Activated naive CD8-positive, alpha-beta T cell treated with anti-CD3 and anti-CD28 coated beads for 36 hours (primary cell): ENCODE data around the gene RABL3. TPM values are rescaled to one million over a fixed set of nuclear protein-coding genes. Genes with fewer than 3 reads are reported as not detected.
"Not testable (repeated sequence)": the region's sequence is repeated elsewhere in the genome, so short reads cannot be mapped to it uniquely, and the experiment has no call there.

ENCODE experiments used
- DNase-seq: peaks from one replicate; pipeline ENCODE4 v3.0.0; 2021
- H3K27ac Mint-ChIP-seq: one replicate; pipeline ENCODE4 v1.8.0; 2022; ENCODE audit warnings: mild to moderate bottlenecking, moderate library complexity, mixed read lengths
- H3K27me3 Mint-ChIP-seq: one replicate; pipeline ENCODE4 v1.8.0; 2022; ENCODE audit warnings: mild to moderate bottlenecking, mixed read lengths
- H3K36me3 Mint-ChIP-seq: one replicate; pipeline ENCODE4 v1.8.0; 2021; ENCODE audit warnings: mild to moderate bottlenecking, mixed read lengths
- H3K4me1 Mint-ChIP-seq: one replicate; pipeline ENCODE4 v1.8.0; 2021; ENCODE audit warnings: mixed read lengths
- H3K4me3 Mint-ChIP-seq: one replicate; pipeline ENCODE4 v1.8.0; 2022; ENCODE audit warnings: mild to moderate bottlenecking, moderate library complexity, mixed read lengths
- H3K9me3 Mint-ChIP-seq: one replicate; pipeline ENCODE4 v1.8.0; 2022; ENCODE audit warnings: mixed read lengths
- total RNA-seq, 2 experiments: library from RNA; stranded (reverse); gene quantifications; one replicate each; pipeline ENCODE4 v1.2.3, GENCODE V29; 2021

The RABL3 gene, protein sequence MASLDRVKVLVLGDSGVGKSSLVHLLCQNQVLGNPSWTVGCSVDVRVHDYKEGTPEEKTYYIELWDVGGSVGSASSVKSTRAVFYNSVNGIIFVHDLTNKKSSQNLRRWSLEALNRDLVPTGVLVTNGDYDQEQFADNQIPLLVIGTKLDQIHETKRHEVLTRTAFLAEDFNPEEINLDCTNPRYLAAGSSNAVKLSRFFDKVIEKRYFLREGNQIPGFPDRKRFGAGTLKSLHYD
- total RNA-seq, result 10 to 100 TPM; 33.4 to 38.8 TPM

DNA sequence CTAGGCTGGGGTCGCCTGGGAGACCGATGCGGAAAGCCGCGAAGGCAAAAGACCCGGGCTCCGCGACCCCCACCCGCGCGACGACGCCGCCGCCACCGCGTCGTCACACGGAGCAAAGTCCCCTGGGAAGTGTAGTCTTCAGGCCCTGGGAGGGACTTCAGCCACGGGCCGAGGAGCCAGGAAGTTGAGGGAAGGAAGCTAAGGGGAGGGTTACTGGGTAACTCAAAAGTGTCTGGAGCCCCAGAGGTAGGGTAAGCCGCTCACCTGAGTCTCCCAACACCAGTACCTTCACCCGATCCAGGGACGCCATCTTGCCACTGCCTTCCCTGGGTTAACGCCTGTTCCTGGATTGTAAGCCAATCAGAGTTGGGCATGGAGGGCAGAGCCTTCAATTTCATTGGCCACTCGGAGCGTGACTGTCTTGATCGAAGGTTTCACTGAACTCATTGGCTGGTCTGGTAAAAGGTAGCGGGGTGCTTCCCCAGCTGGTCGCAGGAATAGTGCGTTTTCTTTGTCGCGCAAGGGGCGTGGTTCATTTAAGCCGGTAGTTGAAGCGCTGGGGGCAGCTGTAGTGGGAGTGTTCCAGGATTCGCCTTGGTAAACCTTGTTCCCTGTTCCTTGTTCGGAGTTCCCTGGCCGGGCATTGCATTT lies at the start of gene RABL3, which contains the start of gene GTF2E1:
Gene RABL3, minus strand, starts transcription at position 319 of the 651 bp plus-strand sequence. Its CDS starts 9 bp downstream, at position 310.
Gene GTF2E1, plus strand, starts transcription at position 547 of the 651 bp plus-strand sequence. CDS start 7,809 bp downstream, outside the sequence.
- peak; percentile 91 for DNase-seq
- H3K9me3 Mint-ChIP-seq, result peaks cover 1% of the 10 kb centered on the region
- peaks cover 20% of the 10 kb centered on the region for H3K36me3 Mint-ChIP-seq
- peak within 1 kb of the TSS; percentile 87 for H3K4me3 Mint-ChIP-seq
- H3K27me3 Mint-ChIP-seq, result no peaks in the 10 kb centered on the region
- H3K4me1 Mint-ChIP-seq, result peaks cover 28% of the 10 kb centered on the region
- H3K27ac Mint-ChIP-seq, result peak within 1 kb of the TSS; percentile 97

DNA sequence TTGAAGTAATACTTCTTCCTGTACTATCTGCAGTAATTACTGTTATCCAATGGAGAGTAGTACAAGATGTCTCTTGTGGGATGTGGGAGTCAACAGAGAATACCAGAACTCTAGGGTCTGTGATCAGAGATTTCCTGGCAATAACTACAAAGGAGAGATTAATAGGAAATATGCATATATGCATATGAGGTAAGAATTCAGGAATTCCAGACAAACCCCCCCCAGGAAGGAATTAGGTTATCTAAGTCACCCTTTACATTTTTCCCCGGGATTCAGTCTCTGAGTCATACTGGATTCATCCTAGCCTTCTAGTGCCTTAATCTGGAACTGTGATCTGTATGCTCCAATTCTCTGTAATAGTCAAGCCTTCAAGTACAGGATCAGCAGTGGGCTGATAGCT lies 49.6 kb upstream of the RABL3 start:
- Mint-ChIP-seq H3K4me1 (peaks cover 6% of the 10 kb centered on the region), H3K27me3 (no peaks in the 10 kb centered on the region), H3K27ac (no peak overlapping the region), H3K9me3 (no peaks in the 10 kb centered on the region), H3K4me3 (no peak overlapping the region), H3K36me3 (peaks cover 2% of the 10 kb centered on the region)
- no peak for DNase-seq

DNA sequence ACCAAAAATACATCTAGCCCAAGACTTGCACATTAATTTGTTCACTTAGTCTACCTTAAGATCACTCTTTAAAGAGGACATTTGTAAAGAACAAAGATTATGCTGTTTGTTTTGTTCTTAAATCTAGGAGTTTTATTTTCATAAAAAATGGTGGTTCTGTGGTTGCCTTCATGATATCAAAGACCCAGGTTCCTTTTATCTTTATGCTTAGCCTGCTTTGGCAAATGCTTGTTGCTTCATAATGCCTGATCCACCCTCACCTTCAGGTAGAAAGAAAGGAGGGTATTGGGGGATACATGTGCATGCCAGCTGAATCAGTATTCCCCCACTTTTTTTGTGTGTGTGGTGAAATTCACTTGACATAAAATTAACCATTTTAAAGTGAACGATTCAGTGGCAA lies 48.7 kb upstream of the RABL3 start:
- Mint-ChIP-seq H3K9me3 (no peaks in the 10 kb centered on the region), H3K27ac (no peak overlapping the region), H3K27me3 (no peaks in the 10 kb centered on the region), H3K4me1 (peaks cover 6% of the 10 kb centered on the region), H3K4me3 (no peak overlapping the region), H3K36me3 (peaks cover 5% of the 10 kb centered on the region)
- DNase-seq, result no peak

DNA sequence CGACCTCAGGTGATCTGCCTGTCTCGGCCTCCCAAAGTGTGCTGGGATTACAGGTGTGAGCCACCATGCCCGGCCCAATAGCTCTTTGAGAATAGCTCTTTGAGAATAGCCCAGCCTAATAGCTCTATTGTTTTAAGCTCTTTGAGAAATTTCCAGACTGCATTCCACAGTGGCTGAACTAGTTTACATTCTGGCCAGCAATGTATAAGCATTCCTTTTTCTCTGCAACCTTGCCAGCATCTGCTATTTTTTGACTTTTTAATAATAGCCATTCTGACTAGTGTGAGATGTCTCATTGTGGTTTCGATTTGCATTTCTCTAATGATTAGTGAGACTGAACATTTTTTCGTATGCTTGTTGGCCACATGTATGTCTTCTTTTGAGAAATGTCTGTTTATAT lies 43.5 kb upstream of the RABL3 start:
- not testable (repeated sequence) for H3K4me3 Mint-ChIP-seq, H3K27me3 Mint-ChIP-seq, H3K4me1 Mint-ChIP-seq, DNase-seq, H3K27ac Mint-ChIP-seq, H3K9me3 Mint-ChIP-seq
- H3K36me3 Mint-ChIP-seq, result peaks cover 12% of the 10 kb centered on the region

DNA sequence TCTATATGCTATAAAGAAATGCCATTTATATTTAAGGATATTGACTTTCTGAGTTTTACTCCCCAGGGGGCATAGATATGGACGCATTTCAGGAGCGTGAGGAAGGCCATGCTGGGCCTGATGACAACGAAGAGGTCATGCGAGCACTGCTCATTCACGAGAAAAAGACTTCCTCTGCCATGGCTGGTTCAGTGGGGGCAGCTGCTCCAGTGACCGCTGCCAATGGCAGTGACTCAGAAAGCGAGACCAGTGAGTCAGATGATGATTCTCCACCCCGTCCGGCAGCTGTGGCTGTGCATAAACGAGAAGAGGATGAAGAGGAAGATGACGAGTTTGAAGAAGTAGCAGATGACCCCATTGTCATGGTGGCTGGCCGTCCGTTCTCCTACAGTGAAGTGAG lies 38.7 kb upstream of the RABL3 start:
- Mint-ChIP-seq H3K9me3 (no peaks in the 10 kb centered on the region), H3K4me1 (no peaks in the 10 kb centered on the region), H3K4me3 (no peak overlapping the region), H3K27me3 (no peaks in the 10 kb centered on the region), H3K36me3 (peaks cover 14% of the 10 kb centered on the region), H3K27ac (no peak overlapping the region)
- no peak for DNase-seq

DNA sequence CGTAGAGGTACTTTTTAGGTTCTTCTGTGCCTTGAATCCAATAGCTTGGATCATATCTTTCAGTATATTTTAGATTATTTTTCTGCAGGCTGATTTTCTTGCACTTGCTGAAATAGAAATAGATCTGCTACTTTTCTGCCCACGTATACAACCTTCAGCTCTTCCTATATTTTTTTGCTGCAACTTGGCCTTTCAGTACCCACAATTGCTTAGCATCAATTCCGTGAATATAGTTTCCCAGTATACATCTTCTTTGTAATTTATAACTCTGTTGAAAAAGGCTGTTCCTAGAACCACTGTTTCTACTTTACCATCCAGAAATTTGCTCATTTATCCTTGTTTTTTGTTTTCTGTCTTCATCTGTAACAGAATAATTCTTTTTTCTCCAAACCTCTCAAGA lies 36.5 kb upstream of the RABL3 start:
- no peak overlapping the region for H3K27ac Mint-ChIP-seq
- H3K27me3 Mint-ChIP-seq, result no peaks in the 10 kb centered on the region
- H3K4me3 Mint-ChIP-seq, result no peak overlapping the region
- peaks cover 12% of the 10 kb centered on the region for H3K36me3 Mint-ChIP-seq
- DNase-seq, result no peak
- no peaks in the 10 kb centered on the region for H3K9me3 Mint-ChIP-seq
- H3K4me1 Mint-ChIP-seq, result no peaks in the 10 kb centered on the region

DNA sequence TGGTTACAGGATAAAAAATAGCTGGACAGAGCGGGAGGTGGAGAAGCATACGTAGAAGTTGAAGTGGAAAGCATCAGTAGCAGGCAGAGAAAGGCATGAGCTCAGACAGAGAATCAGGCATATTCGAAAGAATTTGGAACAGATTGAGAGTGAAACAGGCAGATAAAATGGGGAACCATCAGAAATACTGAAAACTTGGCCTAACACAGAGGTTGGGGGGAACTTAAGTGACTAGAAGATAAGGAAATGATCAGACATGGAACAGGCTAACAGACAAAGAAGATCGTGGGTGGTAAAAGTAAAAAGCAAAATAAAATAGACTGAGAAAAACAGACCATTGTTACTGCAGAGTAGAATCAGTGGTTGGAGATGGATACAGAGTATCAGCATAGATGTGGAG lies 33.1 kb upstream of the RABL3 start:
- H3K9me3 Mint-ChIP-seq, result no peaks in the 10 kb centered on the region
- peaks cover 6% of the 10 kb centered on the region for H3K4me1 Mint-ChIP-seq
- H3K4me3 Mint-ChIP-seq, result no peak overlapping the region
- H3K36me3 Mint-ChIP-seq, result peaks cover 23% of the 10 kb centered on the region
- no peak overlapping the region for H3K27ac Mint-ChIP-seq
- no peaks in the 10 kb centered on the region for H3K27me3 Mint-ChIP-seq
- no peak for DNase-seq

DNA sequence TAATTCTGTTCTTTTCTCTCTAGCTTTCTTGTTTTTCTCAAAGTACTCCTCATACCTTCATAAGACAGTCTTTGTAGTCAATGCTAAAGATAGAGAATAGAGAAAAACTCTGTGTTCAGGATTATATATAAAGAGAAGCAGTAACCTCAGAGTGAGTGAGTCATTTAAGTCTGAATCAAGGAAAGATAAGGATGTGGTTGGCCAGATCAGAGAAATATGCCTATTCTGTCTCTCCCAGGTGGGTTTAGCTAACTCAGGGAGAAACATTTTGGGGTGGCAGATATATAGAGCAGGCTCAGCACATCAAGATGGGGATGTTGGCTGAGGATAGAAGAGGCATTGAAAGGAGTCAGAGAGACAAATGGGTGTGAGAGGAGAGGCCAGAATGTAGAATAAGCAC lies 31.6 kb upstream of the RABL3 start:
- peaks cover 26% of the 10 kb centered on the region for H3K36me3 Mint-ChIP-seq
- no peak overlapping the region for H3K27ac Mint-ChIP-seq
- H3K4me3 Mint-ChIP-seq, result no peak overlapping the region
- H3K4me1 Mint-ChIP-seq, result peaks cover 10% of the 10 kb centered on the region
- H3K27me3 Mint-ChIP-seq, result no peaks in the 10 kb centered on the region
- H3K9me3 Mint-ChIP-seq, result no peaks in the 10 kb centered on the region
- DNase-seq, result no peak

DNA sequence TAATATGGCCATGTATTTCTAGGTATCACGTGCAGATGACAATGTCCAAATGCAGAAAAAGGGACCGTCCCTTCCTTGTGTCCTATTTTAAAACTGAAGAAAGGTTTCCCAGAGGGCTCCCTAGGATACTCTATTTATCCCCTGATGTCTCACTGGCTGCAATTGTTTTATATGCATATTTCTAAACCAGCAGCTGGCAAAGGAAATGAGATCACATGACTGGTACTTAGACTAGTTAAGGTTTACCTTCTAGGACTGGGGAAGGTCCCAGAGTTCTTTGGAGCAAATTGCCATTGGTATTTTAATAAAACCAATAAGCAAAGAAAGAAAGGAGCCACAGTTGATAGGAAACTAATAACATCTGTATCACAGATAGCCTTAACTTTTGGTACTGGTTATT lies 29.8 kb upstream of the RABL3 start:
- peaks cover 21% of the 10 kb centered on the region for H3K36me3 Mint-ChIP-seq
- no peak for DNase-seq
- no peak overlapping the region for H3K27ac Mint-ChIP-seq
- H3K9me3 Mint-ChIP-seq, result no peaks in the 10 kb centered on the region
- H3K4me1 Mint-ChIP-seq, result peaks cover 19% of the 10 kb centered on the region
- H3K27me3 Mint-ChIP-seq, result no peaks in the 10 kb centered on the region
- no peak overlapping the region for H3K4me3 Mint-ChIP-seq

DNA sequence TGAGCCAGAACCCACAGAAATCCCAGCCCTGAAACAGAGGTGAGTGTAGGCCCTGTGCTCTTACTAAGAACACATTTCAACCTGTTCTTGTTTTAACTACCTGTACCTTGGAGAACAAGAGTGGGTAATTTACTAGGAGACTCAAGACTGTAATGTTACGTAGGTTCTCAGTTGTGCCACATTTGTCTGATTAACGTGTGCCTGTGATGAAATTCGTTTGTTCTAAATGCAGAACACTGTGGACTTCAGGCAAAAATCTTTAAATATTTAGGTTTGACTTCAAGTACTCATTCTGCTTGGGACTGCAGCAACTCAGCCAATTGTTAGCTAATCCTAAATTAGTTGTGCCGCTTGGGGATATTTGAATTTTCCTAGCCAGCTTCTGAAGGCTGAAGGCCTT lies 28.6 kb upstream of the RABL3 start:
- no peak overlapping the region for H3K27ac Mint-ChIP-seq
- H3K4me3 Mint-ChIP-seq, result no peak overlapping the region
- H3K9me3 Mint-ChIP-seq, result no peaks in the 10 kb centered on the region
- peaks cover 29% of the 10 kb centered on the region for H3K4me1 Mint-ChIP-seq
- H3K36me3 Mint-ChIP-seq, result peaks cover 18% of the 10 kb centered on the region
- no peaks in the 10 kb centered on the region for H3K27me3 Mint-ChIP-seq
- no peak for DNase-seq

DNA sequence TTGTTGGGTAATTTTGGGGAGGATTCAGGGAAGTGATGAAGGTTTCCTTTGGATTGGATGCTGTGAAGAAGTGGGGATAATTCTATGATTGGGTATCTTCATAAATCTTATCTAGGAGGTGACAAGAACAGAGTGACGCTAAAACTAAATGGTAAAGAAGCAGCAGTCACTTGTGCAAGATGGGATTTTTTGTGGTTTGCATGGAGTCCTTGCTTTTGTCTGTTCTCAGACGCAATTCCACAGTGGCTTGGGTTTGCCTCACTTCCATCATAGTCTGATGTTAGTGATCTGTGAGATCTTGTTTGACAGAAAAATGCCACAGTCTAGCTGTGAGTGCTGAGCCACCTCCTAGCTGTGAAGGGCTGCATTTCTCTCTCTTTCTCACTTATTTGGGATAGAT lies 27.1 kb upstream of the RABL3 start:
- peaks cover 36% of the 10 kb centered on the region for H3K4me1 Mint-ChIP-seq
- no peak for DNase-seq
- no peaks in the 10 kb centered on the region for H3K9me3 Mint-ChIP-seq
- no peak overlapping the region for H3K27ac Mint-ChIP-seq
- no peak overlapping the region for H3K4me3 Mint-ChIP-seq
- no peaks in the 10 kb centered on the region for H3K27me3 Mint-ChIP-seq
- H3K36me3 Mint-ChIP-seq, result peaks cover 20% of the 10 kb centered on the region

DNA sequence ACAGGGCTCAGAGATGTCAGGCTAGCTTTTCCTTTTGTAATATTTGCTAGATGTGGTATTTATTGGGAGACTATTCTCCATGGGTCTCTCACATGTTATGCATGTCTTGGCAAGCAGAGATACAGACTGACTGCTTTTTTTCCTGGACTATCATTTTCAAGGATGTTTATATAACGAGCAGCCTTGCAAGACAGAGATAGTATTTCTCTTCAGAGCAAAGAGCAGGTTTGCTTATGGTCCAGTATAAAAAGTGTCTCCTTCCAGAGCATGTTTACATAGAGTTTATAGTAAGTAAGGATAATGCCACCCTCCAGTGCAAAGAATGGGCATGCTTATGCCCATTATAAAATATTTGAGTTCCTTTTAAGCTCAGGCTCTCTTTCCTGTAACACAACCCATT lies 24.8 kb upstream of the RABL3 start:
- no peak overlapping the region for H3K4me3 Mint-ChIP-seq
- H3K27ac Mint-ChIP-seq, result no peak overlapping the region
- peaks cover 52% of the 10 kb centered on the region for H3K4me1 Mint-ChIP-seq
- no peaks in the 10 kb centered on the region for H3K27me3 Mint-ChIP-seq
- peaks cover 19% of the 10 kb centered on the region for H3K36me3 Mint-ChIP-seq
- no peak for DNase-seq
- H3K9me3 Mint-ChIP-seq, result no peaks in the 10 kb centered on the region

DNA sequence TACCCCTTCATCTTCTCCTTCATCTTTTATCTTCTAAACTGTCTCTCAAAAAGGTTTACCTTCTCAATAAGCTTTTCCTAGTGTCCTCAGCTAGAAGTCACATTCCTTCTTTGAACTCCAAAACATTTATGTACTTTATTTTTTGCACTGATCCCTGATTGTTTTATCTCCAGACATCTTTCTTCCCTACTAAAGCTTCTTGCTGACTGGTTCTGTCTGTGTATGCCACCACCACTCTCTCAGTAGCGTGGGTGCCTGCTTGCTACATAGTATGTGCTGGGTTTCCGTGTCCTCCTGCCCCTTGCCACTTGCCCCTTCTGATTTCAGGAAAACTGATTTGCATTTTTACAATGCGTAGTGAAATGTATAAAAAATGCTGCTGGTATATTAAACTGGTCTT lies 24.3 kb upstream of the RABL3 start:
- no peak overlapping the region for H3K4me3 Mint-ChIP-seq
- no peaks in the 10 kb centered on the region for H3K9me3 Mint-ChIP-seq
- no peak for DNase-seq
- no peak overlapping the region for H3K27ac Mint-ChIP-seq
- H3K4me1 Mint-ChIP-seq, result peaks cover 55% of the 10 kb centered on the region
- no peaks in the 10 kb centered on the region for H3K27me3 Mint-ChIP-seq
- peaks cover 17% of the 10 kb centered on the region for H3K36me3 Mint-ChIP-seq

DNA sequence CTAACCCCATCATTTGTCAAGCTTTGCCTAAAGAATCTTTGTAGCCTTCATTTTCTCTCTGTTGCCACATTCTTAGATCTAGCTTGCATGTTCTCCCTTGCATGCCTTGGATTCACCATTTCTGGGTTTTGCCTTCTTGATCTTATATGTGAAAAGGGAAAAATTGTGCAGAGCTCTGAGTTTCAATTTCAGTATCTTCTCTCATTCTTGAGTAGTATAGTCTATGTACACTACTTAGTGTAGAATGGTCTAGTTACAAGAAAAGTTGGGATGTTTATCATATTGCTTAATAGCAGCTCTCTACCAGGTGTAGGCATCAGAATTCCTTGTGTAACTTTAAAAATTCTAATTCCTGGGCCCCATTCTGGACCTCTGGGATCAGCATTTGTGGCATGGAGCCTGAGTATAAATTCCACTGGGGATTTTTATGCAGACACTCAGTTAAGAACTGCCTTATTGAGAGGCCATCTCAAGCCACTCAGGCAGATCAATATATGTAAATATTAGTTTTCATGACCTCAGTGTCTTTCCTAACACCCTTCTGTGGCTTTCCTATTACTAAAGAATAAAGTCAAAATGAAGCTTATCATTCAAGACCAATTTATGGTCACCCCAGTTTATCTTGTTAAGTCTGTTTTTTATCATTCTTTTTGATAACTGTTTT lies 23.6 kb upstream of the RABL3 start:
- Mint-ChIP-seq H3K27ac (no peak overlapping the region), H3K4me3 (no peak overlapping the region), H3K36me3 (peaks cover 19% of the 10 kb centered on the region), H3K9me3 (no peaks in the 10 kb centered on the region), H3K4me1 (peaks cover 58% of the 10 kb centered on the region), H3K27me3 (no peaks in the 10 kb centered on the region)
- DNase-seq, result no peak

DNA sequence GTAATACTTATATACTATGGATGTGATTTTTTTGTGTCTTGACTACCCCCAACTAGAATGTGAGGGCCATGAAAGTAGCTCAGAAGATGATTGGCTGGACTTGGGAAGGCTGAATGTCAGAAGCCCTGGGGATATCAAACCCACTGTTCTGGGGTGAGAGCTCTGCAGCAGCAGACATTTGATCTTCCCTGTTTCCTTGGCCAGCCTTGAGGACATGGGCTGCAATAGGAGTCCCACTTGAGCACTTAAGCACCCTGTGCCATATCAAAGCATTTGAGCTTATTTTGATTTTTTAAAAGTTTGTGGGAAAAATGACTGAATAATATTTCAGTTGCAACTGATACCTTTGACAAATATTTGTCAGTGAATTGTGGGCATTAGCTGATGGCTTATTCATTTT lies 21.9 kb upstream of the RABL3 start:
- H3K9me3 Mint-ChIP-seq, result no peaks in the 10 kb centered on the region

More for the DNA sequence above, 21.9 kb upstream of the RABL3 start:
- H3K27ac Mint-ChIP-seq, result no peak overlapping the region
- peaks cover 63% of the 10 kb centered on the region for H3K4me1 Mint-ChIP-seq
- H3K36me3 Mint-ChIP-seq, result peaks cover 18% of the 10 kb centered on the region
- no peaks in the 10 kb centered on the region for H3K27me3 Mint-ChIP-seq
- no peak for DNase-seq
- no peak overlapping the region for H3K4me3 Mint-ChIP-seq
